Measurements from ENCODE around the gene HDAC7.
"Not testable (repeated sequence)": the region's sequence is repeated elsewhere in the genome, so short reads cannot be mapped to it uniquely, and the experiment has no call there.

Gene HDAC7

DNA sequence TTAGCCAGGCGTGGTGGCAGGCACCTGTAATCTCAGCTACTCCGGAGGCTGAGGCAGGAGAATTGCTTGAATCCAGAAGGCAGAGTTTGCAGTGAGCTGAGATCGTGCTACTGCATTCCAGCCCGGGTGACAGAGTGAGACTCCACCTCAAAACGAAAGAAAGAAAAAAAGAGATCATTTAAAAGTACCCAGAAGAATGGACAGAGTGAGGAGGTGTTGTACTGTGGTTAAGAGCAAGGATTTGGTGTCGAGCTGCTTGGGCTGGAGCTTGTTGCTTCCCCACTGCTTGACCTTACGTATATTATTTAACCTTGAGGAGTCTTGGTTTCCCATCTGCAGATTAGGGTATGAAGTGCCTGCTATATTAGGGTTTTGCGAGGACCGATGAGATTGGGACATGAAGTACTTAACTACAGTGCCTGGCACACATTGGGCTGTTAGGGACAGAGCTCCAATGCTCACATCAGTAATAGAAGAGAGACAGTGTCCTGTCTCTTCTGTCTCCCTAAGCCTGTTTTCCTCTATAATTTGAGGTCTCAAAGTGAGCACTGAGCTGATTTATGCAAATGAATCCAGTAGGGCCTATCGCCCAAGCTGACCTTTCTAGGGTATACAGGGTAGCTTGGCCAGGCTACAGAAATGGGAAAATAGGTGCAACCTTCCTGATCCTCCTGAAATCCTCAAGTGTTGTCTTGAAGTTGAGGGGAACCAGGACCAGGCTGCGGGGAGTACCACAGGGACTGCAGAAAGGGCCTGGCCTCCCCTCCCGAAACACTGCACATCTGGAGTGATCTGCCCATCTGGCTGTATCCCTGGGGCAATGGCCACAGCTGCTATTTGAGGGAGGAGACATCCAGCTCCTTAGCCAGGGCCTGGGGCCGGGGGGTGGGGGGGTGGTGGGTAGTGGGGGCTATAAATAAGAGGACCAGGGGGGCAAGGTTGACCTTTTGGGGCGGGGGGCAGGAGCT, 8.6 kb upstream of the HDAC7 start:
- DNase-seq, result no peak

DNA sequence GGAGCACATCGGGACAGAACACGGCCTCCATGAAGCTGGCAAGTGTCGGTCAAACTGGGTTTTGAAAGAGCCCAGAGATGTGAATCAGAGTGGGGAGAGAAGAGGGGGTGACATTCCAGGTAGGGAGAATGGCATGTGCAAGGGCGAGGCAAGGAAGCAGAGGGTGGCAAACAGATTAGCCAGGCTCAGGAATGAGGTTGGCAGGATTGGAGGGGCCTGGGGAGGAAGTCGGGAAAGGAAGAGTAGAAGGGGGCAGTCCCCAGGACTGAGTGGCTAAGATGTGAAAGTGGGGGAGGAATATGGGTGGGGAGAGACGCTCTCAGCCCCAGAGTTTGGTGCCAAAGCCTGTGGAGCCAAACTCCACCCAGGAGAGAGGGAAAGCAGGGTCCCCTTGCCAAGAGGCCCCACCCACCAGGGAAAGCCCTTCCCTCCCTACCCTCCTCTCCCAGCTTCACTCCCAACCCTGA, 5.5 kb upstream of the HDAC7 start:
- DNase-seq, result no peak

DNA sequence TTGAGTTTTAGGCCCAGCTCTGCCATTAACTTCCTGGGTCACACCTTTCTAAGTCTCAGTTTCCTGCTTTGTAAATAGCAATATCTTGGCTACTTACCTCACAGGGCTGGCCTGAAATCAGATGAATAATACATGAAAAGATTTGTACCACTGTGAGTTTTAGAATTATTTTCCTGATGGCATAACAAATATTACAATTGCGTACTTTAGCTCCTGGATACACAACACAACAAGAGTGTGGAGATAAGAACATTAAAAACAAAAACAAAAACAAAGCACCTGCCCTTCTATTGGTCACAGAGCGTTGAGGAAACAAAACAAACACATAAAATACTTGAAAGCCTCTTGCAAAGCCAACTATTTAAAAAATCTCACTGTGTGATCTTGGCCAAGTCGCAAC, 4.9 kb upstream of the HDAC7 start:
- no peak for DNase-seq

DNA sequence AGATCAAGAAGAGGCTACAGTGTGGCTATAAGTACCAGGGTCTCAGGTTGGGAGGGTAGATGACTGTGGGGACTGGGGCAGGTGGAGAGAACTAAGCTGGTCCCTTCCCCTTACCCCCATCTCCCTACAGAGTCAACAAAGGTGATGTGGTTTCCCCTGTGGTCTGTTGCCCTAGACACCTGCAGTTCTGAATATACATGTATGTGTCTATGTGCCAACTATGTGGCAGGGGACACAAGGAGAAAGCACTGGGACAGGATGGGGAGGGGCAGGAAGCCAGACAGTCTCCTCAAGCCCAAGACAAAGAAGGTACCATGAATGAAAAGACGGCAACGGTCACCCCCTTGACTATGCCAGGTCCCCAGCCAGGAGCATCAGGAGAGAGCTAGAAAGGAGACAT, 4.5 kb upstream of the HDAC7 start:
- DNase-seq, result peak; percentile 43

DNA sequence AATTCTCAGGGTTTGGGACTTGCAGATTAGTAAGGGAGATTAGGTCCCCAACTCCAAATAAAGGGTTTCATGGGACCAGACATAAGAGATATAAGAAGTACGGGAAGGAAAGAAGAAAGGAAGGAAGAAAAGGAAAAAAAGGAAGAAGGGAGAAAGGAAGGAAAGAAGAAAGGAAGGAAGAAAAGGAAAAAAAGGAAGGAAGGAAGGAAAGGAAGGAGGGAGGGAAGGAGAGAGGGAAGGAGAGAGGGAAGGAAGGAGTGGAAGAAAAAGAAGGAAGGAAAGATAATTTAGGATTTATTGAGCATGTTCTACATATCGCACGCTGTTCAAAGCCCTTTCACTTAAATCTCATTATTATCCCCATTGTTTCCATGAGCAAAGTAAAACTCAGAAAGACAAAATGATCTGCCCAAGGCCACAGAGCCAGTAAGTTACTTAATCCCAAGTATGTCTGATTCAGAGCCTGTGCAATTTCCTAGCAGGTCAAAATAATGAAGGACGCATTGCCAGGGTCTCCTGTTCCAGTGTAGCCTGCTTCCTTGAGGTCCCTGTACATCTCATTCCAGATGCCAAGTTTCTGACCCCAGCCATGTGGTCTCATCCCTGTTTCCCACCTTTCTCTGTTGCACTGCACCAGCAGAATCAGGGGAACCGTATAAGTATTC, 3.9 kb upstream of the HDAC7 start:
- DNase-seq, result no peak

DNA sequence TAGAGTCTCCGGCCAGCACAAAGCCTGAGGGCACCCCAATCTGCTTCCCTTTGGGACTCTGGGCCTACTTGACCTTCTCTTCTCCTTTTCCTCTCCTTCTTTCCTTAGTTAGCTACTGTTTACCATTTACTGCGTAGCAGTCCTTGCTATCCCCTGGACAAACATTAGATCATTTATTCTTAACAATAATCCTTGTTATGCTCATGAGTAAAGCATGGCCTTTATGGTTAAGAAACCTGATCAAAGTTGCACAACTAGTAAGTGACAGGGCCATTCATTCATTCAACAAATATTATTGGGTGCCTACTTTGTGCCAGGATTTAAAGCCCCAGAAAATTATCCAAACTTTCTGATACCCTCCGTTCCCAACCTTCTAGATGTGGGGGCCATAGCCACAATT, 3.2 kb upstream of the HDAC7 start:
- DNase-seq, result no peak

DNA sequence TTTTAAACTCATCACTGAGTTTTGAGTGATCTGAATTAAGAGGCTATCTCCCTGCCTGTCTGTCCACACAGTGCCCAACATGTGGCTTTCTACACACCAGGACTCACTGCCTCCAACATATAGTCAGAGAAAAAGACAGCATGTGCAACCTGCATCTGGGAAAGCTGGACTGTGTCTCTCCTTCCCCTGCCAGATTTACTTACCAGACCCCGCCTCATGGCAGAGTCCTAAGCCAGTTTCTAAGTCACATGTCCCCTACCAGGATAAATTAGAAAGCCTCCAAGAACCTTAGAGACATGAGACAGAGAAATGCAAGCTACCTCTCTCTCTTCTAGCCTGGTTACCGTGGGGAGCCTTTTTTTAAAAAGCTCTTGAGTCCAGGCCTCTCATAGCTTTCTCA, 2.7 kb upstream of the HDAC7 start:
- DNase-seq, result no peak

DNA sequence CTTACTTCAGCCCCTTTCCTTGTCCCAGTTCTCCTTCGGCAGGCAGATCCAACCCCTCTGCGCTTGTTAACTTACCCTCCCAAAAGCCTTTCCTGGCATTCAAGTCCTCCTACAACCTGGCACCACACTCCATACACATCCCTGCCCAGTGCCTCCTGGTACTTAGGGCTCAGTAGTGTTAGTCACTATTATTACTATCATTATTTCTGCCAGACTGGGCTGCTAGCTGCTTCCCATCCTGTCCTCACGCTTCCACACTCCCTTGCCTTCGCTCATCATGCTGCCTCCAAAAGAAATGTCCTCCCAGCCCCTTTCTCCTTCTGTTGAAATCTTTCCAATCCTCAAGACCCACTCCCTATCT, 1.6 kb upstream of the HDAC7 start:
- no peak for DNase-seq

DNA sequence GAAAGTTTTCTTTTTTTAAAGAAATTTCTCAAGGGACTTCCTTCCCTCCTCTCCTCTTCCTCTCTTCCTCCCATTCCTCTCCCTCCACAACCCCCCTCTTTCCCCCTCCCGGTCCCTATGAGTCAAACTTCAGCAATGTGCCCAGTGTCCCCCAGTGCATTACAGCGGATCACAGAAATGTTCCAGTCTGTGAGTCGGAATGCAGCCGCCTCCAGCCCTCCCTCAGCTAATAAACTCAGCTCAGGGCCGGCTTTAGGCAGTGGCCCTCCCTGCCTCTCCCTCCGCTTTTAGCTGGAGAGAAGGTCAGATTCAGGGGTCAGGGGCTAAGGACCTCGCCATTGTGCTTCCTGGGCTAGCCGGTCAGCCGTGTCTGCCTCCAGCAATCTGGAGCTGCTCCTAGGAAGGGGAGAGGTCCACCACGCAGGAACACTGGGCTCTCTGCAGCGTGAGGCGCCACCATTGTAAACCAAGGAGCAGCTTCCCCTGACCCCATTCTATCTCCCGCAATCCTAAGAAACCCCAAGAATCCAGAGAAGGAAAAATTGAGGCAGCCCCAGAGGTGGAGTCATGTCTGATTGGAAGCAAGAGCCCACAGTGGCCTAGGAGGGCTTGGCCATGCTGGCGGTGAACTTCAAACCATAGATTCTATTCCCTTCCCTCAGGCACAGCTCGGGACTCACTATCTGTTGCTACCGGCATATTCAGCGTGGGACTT, 1.1 kb upstream of the HDAC7 start:
- no peak for DNase-seq

DNA sequence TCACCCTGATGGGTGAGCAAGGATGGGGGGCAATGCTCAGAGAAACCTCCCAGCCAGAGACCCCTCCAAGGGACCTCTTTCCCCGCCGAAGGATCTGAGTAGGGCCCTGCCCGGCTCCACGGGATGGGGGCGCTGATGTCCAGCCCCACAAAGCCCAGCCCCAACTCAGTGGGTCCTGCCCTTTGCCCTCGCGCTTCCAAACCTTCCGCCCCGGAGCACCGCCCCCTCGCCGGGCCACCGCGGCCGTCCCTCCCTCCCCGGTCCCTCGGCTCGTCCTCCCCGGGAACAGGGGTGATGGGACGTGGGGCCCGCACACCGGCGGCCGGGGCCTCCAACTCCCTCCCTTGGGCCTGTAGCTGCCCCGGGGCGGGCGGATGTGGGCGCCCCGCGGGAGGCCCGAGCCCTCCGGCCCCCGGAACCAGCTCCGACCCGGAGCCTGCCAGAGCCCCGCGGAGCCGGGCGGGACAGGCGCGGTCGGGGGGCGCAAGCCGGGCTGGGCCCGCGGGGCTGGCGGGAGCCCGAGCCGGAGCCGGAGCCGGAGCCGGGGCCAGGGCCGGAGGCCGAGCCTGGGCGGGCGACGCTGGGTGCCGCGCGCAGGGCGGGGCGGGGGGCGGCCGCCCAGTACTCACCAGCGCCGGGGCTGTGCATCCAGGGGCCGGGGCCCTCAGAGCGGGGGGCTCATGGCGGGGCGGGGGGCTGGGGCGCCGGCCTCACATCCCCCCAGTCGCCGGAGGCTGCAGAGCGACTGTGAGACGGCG, 386 bp downstream of the HDAC7 start:
- DNase-seq, result peak; percentile 32

DNA sequence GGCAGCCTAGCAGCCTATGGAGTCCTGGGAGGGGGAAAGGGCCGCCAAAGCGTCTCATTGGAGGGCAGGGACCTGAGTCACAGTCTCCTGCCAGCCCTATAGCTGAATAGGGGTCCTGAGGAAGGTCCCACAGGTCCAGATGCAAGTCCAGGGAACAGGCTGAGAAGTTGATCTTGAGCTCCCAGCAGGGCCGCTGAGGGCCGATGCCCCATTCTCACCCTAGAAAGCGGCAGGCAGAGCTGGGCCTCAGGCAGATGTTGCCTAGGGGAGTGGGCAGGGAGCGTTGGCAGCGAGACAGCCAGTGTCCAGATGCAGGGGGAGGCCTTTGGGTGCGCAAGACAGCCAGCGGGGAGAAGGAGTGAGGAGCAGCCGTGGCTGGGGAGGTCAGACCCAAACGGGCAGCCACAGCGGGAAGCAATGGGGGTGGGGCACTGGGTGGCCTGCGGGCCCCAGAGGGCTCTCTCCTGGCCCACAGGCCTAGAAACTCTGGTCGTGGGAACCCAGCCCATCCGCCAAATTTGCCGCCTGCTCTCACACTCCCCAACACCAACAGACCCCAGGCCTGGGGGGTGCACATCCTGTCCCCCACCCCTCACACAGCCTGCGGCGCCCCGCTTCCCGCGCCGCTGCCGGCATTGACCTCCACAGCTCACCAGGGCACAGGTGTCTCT, 1.1 kb downstream of the HDAC7 start:
- DNase-seq, result peak; percentile 14

DNA sequence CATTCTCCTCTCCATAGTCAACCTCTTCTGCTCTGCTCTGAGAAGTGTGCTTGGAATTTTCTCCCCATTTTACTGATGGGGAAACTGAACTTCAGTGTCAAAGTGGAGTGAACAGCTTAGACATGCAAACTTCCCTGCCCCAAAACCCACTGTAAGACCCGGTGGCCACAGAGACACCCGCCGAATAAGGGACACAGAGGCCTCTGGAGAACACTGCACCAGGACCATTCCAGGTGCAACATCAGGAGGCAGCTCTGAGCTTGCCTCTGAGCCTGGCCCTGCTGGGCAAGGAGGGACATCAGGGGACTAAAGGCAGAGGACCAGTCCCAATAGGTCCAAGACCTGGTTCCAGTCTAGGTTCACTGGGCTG, 1.7 kb downstream of the HDAC7 start:
- no peak for DNase-seq

DNA sequence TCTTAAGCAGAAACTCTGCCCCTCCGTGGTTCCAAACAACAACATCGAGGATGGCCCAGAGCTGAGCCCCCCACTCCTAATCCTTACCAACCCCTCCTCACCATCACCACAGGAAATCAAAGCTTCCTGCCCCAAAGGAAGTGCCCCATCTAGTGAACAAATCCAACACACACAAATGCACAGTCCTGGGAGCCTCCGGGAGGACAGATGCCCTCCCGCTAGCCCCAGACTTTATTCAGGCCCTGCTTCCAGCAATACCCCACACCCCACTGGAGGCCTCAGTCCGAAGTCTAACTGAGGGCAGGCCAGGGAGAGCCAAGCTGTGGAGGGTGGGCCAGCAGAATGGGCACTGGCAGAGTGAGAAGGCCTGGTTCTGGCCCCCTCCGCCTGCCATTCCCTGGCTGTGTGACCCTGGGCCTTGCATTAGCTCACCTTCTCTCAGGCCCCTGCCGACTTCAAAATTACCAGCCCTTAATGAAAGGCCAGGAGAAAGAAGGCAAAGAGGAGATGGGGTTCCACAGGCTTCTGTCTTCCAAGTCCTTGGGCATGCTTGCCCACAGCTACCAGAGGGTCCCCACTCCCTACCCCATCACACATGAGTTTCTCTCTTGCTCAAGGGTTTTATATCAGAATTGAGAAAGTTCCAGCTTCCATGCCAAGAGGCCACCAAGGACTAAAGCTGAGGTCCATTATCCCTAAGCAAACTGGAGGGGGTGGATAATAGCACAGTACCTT, 2.3 kb downstream of the HDAC7 start:
- no peak for DNase-seq

DNA sequence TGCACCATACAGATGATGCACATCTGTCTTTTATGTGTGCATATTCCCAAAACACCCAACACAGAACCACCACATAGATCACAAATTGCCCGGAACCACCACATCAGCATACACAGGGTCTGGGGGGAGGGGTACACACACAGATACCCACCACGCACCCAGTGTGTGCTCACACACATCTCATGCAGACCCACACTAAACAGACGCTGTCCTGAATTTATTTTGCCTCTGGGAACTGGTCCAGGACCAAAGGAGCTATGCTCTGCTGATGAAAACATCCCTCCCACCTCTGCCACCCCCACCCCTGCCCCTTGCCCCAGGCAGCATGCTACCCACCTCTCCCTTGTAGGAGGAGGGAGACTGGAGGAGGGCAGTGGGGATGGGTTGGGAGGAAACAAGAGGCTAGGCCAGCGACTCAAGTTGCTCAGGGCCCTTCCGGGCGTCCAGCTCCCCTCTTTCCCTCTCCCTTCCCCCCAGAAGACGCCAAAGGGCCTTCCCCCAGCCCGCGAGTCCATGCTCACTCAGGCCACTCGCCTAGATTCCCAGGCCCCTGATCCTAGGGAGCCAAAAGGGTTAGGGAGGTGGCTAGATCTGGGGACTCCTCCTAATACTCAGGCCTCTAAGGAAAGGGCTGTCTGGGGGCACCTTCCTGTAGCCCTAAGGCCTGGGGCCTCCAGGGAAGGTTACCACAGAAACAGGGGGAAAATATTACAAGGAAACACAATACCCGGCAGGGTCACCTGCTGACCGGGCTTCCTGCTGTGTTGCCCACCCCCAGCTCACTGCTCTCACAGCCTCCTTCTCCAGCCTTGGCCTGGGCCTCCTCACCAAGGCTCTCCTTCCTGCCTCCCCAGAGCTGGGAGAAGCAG, 3.1 kb downstream of the HDAC7 start:
- DNase-seq, result no peak

DNA sequence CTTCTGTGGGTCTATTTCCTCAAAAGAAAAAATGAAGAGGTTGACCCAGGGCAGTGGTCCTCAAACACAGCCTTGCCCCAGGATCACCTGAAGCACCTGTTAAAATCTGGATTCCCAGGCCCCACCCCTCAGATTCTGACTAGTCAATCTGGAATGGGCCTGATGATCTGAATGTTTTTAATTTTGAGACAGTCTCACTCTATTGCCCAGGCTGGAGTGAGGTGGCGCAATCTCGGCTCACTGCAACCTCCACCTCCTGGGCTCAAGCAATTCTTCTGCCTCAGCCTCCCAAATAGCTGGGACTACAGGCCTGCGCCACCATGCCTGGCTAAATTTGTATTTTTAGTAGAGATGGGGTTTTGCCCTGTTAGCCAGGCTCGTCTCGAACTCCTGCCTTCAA, 4.3 kb downstream of the HDAC7 start:
- not testable (repeated sequence) for DNase-seq

DNA sequence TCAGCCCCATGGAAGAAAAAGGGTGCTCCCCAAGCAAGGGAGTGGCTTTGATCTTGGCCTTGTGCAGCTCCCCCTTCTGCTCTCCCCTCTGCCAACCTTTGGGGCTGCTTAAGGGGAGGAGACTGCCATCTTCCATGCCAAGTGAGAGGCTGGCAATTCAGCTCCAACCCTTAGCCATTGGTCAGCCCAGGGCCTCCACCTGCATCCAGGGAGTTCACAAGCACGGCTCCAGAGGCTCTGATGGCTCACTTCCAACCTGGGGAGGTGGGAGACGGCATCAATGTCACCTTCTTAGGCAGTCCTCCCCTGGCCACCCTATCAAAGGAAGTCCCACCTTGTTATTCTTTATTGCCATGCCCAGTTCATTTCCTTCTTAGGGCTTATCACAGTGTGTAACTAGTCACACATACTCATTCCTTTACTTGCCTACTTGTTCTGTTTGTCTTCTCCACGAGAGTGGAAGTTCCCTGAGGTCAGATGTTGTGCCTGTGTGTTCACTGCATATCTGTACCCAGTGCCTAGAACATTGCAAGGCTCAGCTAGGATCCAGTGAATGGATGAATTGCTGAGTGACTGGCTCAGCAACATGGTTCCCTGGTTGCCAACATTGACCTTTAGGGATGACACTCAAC, 5.0 kb downstream of the HDAC7 start:
- DNase-seq, result no peak

DNA sequence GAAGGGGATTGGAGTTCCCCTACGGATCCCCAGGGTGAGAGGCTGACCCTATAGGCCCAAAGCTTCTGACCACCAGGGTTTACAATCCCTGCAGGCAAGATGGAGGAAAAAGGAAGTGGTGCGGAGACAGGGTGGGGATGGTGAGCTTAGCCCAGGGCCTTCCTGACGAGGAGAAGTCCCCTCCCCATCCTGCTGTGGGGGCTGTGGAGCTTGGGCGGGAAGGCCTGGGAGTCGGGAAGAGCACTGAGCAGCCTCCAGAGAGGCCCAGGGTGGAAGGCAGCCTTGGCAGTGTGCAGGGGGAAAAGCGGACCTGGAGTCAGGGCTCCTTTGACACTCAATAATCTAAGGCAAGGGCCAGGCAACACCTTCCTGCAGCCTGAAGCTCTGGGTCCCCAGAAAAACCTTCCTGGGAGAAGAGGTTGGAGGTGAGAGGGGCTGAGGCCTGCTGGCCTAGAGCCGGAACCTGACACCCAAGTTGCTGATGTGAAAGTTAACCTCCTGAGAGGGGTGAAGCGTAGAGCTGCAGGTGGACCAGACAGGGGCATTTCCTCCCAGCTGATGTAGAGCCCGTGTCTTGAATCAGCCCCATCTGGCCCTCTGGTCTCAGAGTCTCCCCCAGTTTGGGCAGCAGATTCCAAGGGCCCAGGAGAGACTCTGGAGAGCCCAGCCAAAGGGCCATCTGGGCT, 6.0 kb downstream of the HDAC7 start:
- DNase-seq, result no peak

DNA sequence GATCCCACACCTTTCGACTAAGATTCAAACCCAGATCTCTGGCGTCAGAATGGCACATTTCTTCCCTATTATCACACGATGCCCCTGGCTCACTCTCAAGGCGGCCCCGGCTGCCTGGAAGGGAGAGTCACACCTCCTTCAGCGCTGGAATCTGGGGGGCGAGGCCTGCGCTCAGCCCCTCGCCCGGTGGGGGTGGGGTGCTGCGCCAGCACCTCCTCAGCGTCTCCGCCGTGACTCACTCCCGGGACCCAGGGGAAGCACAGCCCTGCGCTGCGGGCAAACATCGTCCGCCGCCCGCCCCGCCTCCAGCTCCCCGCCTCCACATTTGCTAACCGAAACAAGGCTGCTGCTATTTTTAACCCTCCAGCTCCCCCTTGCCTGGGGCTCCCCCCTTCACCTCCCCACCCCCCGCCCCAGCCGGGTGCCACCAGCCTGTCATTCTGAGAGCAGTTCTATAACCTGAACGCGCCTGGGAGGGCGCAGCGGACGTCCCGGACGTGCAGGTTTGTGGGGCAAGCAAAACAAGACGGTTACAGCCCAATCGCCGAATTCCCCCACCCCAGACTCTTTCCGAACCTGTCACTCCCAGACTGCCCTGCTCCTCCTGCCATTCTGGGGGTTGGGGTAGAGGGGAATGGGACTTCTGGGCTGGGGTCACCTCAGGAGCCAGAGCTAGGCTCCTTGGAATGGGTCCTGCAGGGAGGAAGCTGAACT, 6.7 kb downstream of the HDAC7 start:
- peak; percentile 91 for DNase-seq

Measured in activated CD4-positive, alpha-beta T cell treated with anti-CD3 and anti-CD28 coated beads, Interleukin-2, amount 50 U/mL, for 1 hour (primary cell).